Neural cell (in vitro differentiated cells): ENCODE data around the gene RUBCNL.

Experiments used
- EP300 ChIP-seq: fragments of 450-650 bp; conservative IDR thresholded peaks from 2 replicates; pipeline ENCODE4 v1.6.1; 2014; ENCODE audit warnings: antibody characterized with exemption, mild to moderate bottlenecking, moderate library complexity; ENCODE audit not compliant: poor library complexity, severe bottlenecking
- TAF1 ChIP-seq: IDR thresholded peaks from 2 replicates; pipeline ENCODE4 v1.6.1; 2012; ENCODE audit warnings: low read depth
- TF ChIP-seq, protein P1 (sequence below): fragments of 450-650 bp; IDR thresholded peaks from 2 replicates; pipeline ENCODE4 v1.5.1; 2014; ENCODE audit warnings: antibody characterized with exemption, mild to moderate bottlenecking, moderate library complexity; ENCODE audit not compliant: poor library complexity, severe bottlenecking

- TF ChIP-seq EP300 (no peak), TAF1 (no peak)
- TF ChIP-seq, protein P1, sequence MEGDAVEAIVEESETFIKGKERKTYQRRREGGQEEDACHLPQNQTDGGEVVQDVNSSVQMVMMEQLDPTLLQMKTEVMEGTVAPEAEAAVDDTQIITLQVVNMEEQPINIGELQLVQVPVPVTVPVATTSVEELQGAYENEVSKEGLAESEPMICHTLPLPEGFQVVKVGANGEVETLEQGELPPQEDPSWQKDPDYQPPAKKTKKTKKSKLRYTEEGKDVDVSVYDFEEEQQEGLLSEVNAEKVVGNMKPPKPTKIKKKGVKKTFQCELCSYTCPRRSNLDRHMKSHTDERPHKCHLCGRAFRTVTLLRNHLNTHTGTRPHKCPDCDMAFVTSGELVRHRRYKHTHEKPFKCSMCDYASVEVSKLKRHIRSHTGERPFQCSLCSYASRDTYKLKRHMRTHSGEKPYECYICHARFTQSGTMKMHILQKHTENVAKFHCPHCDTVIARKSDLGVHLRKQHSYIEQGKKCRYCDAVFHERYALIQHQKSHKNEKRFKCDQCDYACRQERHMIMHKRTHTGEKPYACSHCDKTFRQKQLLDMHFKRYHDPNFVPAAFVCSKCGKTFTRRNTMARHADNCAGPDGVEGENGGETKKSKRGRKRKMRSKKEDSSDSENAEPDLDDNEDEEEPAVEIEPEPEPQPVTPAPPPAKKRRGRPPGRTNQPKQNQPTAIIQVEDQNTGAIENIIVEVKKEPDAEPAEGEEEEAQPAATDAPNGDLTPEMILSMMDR, result no peak
Observed at GRCh38 chr13:46355088-46355468, 32.0 kb downstream of the RUBCNL start.
